ENCODE results near the gene LAMB3. TPM values are rescaled to one million over a fixed set of nuclear protein-coding genes. Genes with fewer than 3 reads are reported as not detected.

The LAMB3 gene
- total RNA-seq, 1 experiment from 2014 or later: 90.0 TPM

DNA sequence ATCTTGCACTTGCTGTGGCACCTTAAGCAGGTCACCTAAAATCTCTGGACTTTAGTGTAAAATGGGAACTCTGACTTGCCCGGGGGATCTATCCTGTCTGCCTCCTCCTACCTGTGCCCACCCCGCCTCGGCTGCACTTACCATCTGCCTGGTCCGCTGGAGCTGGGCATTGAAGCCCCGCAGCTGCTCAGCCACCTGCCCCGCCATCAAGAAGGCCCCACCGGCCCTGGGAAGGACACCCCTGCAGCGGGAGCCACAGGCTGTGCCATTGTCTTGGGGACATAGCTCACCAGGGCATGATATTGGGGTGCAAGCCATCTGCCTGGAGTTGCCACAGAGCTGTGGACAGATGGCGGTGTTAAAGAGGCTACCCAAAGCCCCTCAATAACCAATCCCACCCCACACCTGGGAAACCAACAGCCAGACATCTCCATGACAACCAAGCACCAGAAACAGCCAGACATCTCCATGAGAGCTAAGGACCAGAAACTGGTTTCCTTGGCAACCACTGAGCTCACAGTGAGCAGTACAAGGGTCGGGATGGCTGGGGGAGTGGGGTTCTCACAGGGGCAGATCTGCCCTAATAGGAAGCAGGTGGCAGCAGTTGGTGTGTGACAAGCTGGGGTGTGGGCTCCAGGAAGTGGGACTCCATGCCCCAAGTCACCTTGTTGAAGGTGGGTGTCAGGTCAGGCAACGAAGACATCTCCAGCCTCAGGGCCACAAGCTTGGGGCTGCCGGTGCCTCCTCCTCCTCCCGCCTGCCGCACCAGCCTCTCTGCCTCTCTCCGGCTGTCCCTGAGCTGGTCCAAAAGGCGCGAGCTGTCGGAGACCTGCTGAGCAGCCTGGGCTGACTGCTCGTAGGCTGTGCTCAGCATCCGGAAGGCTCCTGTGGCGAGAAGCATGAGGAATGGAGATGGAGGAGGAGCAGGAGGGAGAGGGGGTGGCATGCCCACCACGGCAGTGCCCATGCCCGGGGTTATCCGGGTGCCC lies 29.1 kb downstream of the LAMB3 start:
- Histone ChIP-seq H3K36me3 (ENCODE audit: low read depth) (peaks cover 36% of the 10 kb centered on the region; the same call in 1 of the 2 replicates), H3K27ac (no peak overlapping the region), H3K79me2 (ENCODE audit: low read depth) (no peaks in the 10 kb centered on the region), H3K4me3 (no peak overlapping the region), H3K4me1 (replicated peaks; ENCODE audit: insufficient read depth) (no peaks in the 10 kb centered on the region), H2AFZ (no peak overlapping the region), H3K27me3 (ENCODE audit: insufficient read depth, low read depth) (no peaks in the 10 kb centered on the region), H4K20me1 (ENCODE audit: insufficient read depth) (no peaks in the 10 kb centered on the region), H3K9me3 (ENCODE audit: insufficient read depth, low read depth) (no peaks in the 10 kb centered on the region), H3F3A (ENCODE audit: insufficient read depth, low read depth) (peaks cover 7% of the 10 kb centered on the region; the same call in 1 of the 2 replicates), H3K9me2 (ENCODE audit: insufficient read depth) (no peaks in the 10 kb centered on the region), H3K4me2 (no peak overlapping the region)
- POLR2A ChIA-PET (ENCODE audit: unreplicated experiment): no interaction called here
- intact Hi-C loops (cut with micrococcal nuclease; ENCODE audit: unreplicated experiment): no loop called here
- CTCF ChIA-PET: no interaction called here
- TF ChIP-seq EZH2 (IDR thresholded peaks at IDR 0.05; ENCODE audit: low read depth): no peak
- TF ChIP-seq, protein P1, sequence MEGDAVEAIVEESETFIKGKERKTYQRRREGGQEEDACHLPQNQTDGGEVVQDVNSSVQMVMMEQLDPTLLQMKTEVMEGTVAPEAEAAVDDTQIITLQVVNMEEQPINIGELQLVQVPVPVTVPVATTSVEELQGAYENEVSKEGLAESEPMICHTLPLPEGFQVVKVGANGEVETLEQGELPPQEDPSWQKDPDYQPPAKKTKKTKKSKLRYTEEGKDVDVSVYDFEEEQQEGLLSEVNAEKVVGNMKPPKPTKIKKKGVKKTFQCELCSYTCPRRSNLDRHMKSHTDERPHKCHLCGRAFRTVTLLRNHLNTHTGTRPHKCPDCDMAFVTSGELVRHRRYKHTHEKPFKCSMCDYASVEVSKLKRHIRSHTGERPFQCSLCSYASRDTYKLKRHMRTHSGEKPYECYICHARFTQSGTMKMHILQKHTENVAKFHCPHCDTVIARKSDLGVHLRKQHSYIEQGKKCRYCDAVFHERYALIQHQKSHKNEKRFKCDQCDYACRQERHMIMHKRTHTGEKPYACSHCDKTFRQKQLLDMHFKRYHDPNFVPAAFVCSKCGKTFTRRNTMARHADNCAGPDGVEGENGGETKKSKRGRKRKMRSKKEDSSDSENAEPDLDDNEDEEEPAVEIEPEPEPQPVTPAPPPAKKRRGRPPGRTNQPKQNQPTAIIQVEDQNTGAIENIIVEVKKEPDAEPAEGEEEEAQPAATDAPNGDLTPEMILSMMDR (conservative IDR thresholded peaks at IDR 0.05): no peak
- no peak for DNase-seq
- no TSS peak for BruUV-seq (replicated peaks)

DNA sequence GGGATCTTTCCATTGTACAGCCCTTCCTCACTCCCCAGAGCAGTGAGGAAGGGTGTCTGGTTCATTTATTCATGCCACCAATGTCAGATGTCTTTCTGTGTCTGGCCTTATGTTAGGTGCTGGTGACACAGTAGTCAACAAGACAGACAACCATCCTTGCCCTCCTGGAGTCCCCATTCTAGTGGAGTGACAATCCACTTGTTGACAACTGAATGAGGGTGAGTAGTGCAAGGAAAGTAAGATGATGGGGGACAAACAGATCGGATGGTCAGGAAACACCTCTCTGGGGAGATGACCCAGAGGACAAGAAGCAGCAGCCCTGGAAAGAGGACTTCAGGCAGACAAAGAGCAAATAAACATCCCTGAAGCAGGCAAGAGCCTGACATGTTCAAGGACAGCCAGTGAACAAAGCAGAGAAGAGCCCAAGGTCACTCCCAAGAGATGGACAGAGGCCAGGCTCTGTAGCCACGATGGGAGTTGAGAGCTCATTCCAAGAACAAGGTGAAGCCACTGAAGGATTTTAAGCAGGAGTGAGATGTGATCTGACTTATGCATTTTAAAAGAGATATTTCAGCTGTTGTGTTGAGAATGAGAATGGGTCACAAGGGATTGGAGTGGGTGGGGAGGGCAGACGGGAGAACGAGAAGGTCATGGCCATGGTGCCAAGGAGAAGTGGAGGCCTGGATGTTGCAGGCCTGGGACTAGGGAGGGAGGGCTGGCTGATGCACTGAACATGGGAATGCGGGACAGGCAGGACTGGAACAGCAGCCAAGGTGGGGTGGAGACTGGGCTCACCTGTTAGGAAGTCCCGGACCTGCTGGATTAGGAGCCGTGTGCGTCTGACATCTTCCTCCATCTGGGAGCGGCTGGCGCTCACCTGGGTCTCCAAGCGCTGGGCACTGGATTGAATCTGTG lies 30.2 kb downstream of the LAMB3 start:
- Histone ChIP-seq H3K27me3 (ENCODE audit: insufficient read depth, low read depth) (no peaks in the 10 kb centered on the region), H3K79me2 (ENCODE audit: low read depth) (no peaks in the 10 kb centered on the region), H3F3A (ENCODE audit: insufficient read depth, low read depth) (peaks cover 7% of the 10 kb centered on the region; the same call in 1 of the 2 replicates), H3K9me3 (ENCODE audit: insufficient read depth, low read depth) (no peaks in the 10 kb centered on the region), H2AFZ (no peak overlapping the region), H3K27ac (no peak overlapping the region), H3K9me2 (ENCODE audit: insufficient read depth) (no peaks in the 10 kb centered on the region), H4K20me1 (ENCODE audit: insufficient read depth) (no peaks in the 10 kb centered on the region), H3K4me2 (no peak overlapping the region), H3K4me1 (replicated peaks; ENCODE audit: insufficient read depth) (no peaks in the 10 kb centered on the region), H3K36me3 (ENCODE audit: low read depth) (peaks cover 39% of the 10 kb centered on the region; the same call in 1 of the 2 replicates), H3K4me3 (no peak overlapping the region)
- intact Hi-C loops (cut with micrococcal nuclease; ENCODE audit: unreplicated experiment): no loop called here
- BruUV-seq (replicated peaks): no TSS peak
- DNase-seq: no peak
- CTCF ChIA-PET: no interaction called here
- TF ChIP-seq, protein P1 (conservative IDR thresholded peaks at IDR 0.05): no peak
- no peak for TF ChIP-seq EZH2 (IDR thresholded peaks at IDR 0.05; ENCODE audit: low read depth)
- POLR2A ChIA-PET (ENCODE audit: unreplicated experiment): no interaction called here

DNA sequence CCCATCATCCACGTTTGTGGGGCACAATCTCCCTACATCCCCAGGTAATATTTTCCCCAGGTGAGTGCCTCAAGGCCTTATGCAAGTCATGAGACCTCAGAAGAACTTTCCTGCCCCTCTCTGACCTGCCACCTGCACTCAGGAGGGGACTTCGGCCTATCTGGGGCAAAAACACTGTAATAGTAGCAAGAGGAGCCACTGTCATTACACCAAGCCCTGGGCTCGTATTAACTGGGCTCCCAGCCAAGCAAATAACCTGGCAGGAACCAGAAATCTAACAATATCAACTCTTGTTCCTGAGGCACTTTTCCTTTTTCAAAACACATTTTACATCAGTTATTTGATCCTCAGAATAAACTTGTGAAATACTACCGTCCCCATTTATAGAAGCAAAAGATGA lies 30.9 kb downstream of the LAMB3 start:
- no peaks in the 10 kb centered on the region for H3K27me3 ChIP-seq (ENCODE audit: insufficient read depth, low read depth)
- ChIA-PET CTCF (no interaction called here), POLR2A (ENCODE audit: unreplicated experiment) (no interaction called here)
- intact Hi-C loops (cut with micrococcal nuclease; ENCODE audit: unreplicated experiment): no loop called here
- H3K9me3 ChIP-seq (ENCODE audit: insufficient read depth, low read depth): no peaks in the 10 kb centered on the region
- H3K4me1 ChIP-seq (replicated peaks; ENCODE audit: insufficient read depth): no peaks in the 10 kb centered on the region
- BruUV-seq (replicated peaks): no TSS peak
- H2AFZ ChIP-seq: no peak overlapping the region
- no peak overlapping the region for H3K4me3 ChIP-seq
- H3K4me2 ChIP-seq: no peak overlapping the region
- no peak for TF ChIP-seq EZH2 (IDR thresholded peaks at IDR 0.05; ENCODE audit: low read depth)
- TF ChIP-seq, protein P1 (conservative IDR thresholded peaks at IDR 0.05): no peak
- no peaks in the 10 kb centered on the region for H3K9me2 ChIP-seq (ENCODE audit: insufficient read depth)
- H3F3A ChIP-seq (ENCODE audit: insufficient read depth, low read depth): peaks cover 7% of the 10 kb centered on the region; the same call in 1 of the 2 replicates
- no peaks in the 10 kb centered on the region for H3K79me2 ChIP-seq (ENCODE audit: low read depth)
- no peaks in the 10 kb centered on the region for H4K20me1 ChIP-seq (ENCODE audit: insufficient read depth)
- DNase-seq: no peak
- peaks cover 46% of the 10 kb centered on the region for H3K36me3 ChIP-seq (ENCODE audit: low read depth)
- no peak overlapping the region for H3K27ac ChIP-seq

Data from PC-9 (cell line).